GM18508 (cell line): Measurements from ENCODE around the gene DYNLT1.
"Not testable (repeated sequence)": the region's sequence is repeated elsewhere in the genome, so short reads cannot be mapped to it uniquely, and the experiment has no call there.

ENCODE experiments used
- ATAC-seq: cut with Tn5 transposase; IDR thresholded peaks from one replicate; pipeline ENCODE4 v1.9.1; 2021; ENCODE audit warnings: moderate number of reproducible peaks; ENCODE audit not compliant: insufficient read depth, unreplicated experiment

The DYNLT1 gene

GRCh38 chr6:158626360-158627167 lies 18.0 kb downstream of the DYNLT1 start:
- ATAC-seq, result no peak

- no peak for ATAC-seq
These were observed 18.6 kb downstream of the DYNLT1 start for GRCh38 chr6:158625881-158626305.

GRCh38 chr6:158624684-158625682 lies 19.6 kb downstream of the DYNLT1 start:
- ATAC-seq, result no peak

GRCh38 chr6:158622545-158623190 lies 21.9 kb downstream of the DYNLT1 start:
- no peak for ATAC-seq

GRCh38 chr6:158621694-158622544 lies 22.6 kb downstream of the DYNLT1 start:
- ATAC-seq, result no peak

GRCh38 chr6:158620963-158621693 lies 23.4 kb downstream of the DYNLT1 start:
- ATAC-seq, result no peak

GRCh38 chr6:158619922-158620801 lies 24.4 kb downstream of the DYNLT1 start:
- no peak for ATAC-seq

- ATAC-seq, result not testable (repeated sequence)
These were observed 26.3 kb downstream of the DYNLT1 start for GRCh38 chr6:158618289-158618688.

- ATAC-seq, result not testable (repeated sequence)
These were observed 29.9 kb downstream of the DYNLT1 start for GRCh38 chr6:158614606-158615005.

- no peak for ATAC-seq
These were observed 32.8 kb downstream of the DYNLT1 start for GRCh38 chr6:158611541-158612370.

- no peak for ATAC-seq
These were observed 33.5 kb downstream of the DYNLT1 start for GRCh38 chr6:158611039-158611438.

- ATAC-seq, result no peak
These were observed 34.1 kb downstream of the DYNLT1 start for GRCh38 chr6:158610319-158610968.

- no peak for ATAC-seq
These were observed 34.9 kb downstream of the DYNLT1 start for GRCh38 chr6:158609455-158610155.

GRCh38 chr6:158608221-158608620 lies 36.3 kb downstream of the DYNLT1 start:
- no peak for ATAC-seq

GRCh38 chr6:158607411-158608170 lies 37.0 kb downstream of the DYNLT1 start:
- ATAC-seq, result no peak
